ENCODE data around the gene CSMD2. TPM values are rescaled to one million over a fixed set of nuclear protein-coding genes. Genes with fewer than 3 reads are reported as not detected.

The CSMD2 gene
- total RNA-seq, 8 experiments from 2014 or later = 0.32 to 50.0 (median 1.2) TPM

- Histone ChIP-seq H3K4me1 (replicated peaks in 1 of 2) (no peaks in the 10 kb centered on the region), H3K27ac (no peak overlapping the region), H3K4me3 (no peak overlapping the region)
- 80 to 100% (median 91%) methylated on average over 1 to 2 of the region's 2 CpGs; no CpG with 5 or more reads in 4 of the 10 experiments for WGBS, 10 experiments
- no peak for ATAC-seq (replicated peaks in 6 of 8)
- in situ Hi-C loops (cut with MboI; ENCODE audit: low pct_unique_long_range_greater_than_20kb in 2 of 9, low sequenced_read_pairs in 9 of 9, unreplicated experiment in 9 of 9) = no loop called here
Measured at GRCh38 chr1:33946836-33947235, 218.2 kb downstream of the CSMD2 start.

GRCh38 chr1:33944846-33945245 lies 220.2 kb downstream of the CSMD2 start:
- Histone ChIP-seq H3K27ac (no peak overlapping the region), H3K4me1 (replicated peaks in 1 of 2) (no peaks in the 10 kb centered on the region), H3K4me3 (no peak overlapping the region)
- ATAC-seq (replicated peaks in 6 of 8) = no peak
- in situ Hi-C loops (cut with MboI; ENCODE audit: low pct_unique_long_range_greater_than_20kb in 2 of 9, low sequenced_read_pairs in 9 of 9, unreplicated experiment in 9 of 9) = no loop called here
- 50 to 89% (median 67%) methylated on average over 1 of the region's 1 CpG; no CpG with 5 or more reads in 3 of the 10 experiments for WGBS, 10 experiments

GRCh38 chr1:33943978-33944377 lies 221.1 kb downstream of the CSMD2 start:
- peak in 2 of 8 experiments; percentile 86 to 87 for ATAC-seq (replicated peaks in 6 of 8)
- 20 to 95% (median 70%) methylated on average over 1 to 3 of the region's 3 CpGs; no CpG with 5 or more reads in 1 of the 10 experiments for whole genome bisulfite sequencing, 10 experiments
- no peak overlapping the region for H3K4me3 ChIP-seq
- no peak overlapping the region for H3K27ac ChIP-seq
- in situ Hi-C loops (cut with MboI; ENCODE audit: low pct_unique_long_range_greater_than_20kb in 2 of 9, low sequenced_read_pairs in 9 of 9, unreplicated experiment in 9 of 9) = no loop called here
- no peaks in the 10 kb centered on the region for H3K4me1 ChIP-seq (replicated peaks in 1 of 2)

- H3K27ac ChIP-seq = no peak overlapping the region
- ATAC-seq (replicated peaks in 6 of 8) = peak in 3 of 8 experiments; percentile 97
- WGBS, 10 experiments = 0 to 85% (median 78%) methylated on average over 1 to 3 of the region's 3 CpGs; no CpG with 5 or more reads in 3 of the 10 experiments
- H3K4me1 ChIP-seq (replicated peaks in 1 of 2) = peaks cover 0 to 8% of the 10 kb centered on the region in 2 donors
- in situ Hi-C loops (cut with MboI; ENCODE audit: low pct_unique_long_range_greater_than_20kb in 2 of 9, low sequenced_read_pairs in 9 of 9, unreplicated experiment in 9 of 9) = no loop called here
- H3K4me3 ChIP-seq = no peak overlapping the region
Measured at GRCh38 chr1:33932871-33933270, 232.2 kb downstream of the CSMD2 start.

GRCh38 chr1:33931111-33931475 lies 233.9 kb downstream of the CSMD2 start:
- WGBS, 10 experiments = 51 to 100% (median 75%) methylated on average over 2 to 4 of the region's 4 CpGs; no CpG with 5 or more reads in 2 of the 10 experiments
- H3K4me3 ChIP-seq = no peak overlapping the region
- no peak for ATAC-seq (replicated peaks in 6 of 8)
- H3K4me1 ChIP-seq (replicated peaks in 1 of 2) = peaks cover 0 to 8% of the 10 kb centered on the region in 2 donors
- in situ Hi-C loops (cut with MboI; ENCODE audit: low pct_unique_long_range_greater_than_20kb in 2 of 9, low sequenced_read_pairs in 9 of 9, unreplicated experiment in 9 of 9) = no loop called here
- H3K27ac ChIP-seq = no peak overlapping the region

- peak in 6 of 8 experiments; percentile 7 to 91 (median 84) for ATAC-seq (replicated peaks in 6 of 8)
- Histone ChIP-seq H3K4me3 (no peak overlapping the region), H3K4me1 (replicated peaks in 1 of 2) (peaks cover 0 to 8% of the 10 kb centered on the region in 2 donors), H3K27ac (no peak overlapping the region)
- 26 to 83% (median 41%) methylated on average over 1 to 11 of the region's 11 CpGs; no CpG with 5 or more reads in 3 of the 10 experiments for WGBS, 10 experiments
- in situ Hi-C loops (cut with MboI; ENCODE audit: low pct_unique_long_range_greater_than_20kb in 2 of 9, low sequenced_read_pairs in 9 of 9, unreplicated experiment in 9 of 9) = no loop called here
Measured at GRCh38 chr1:33930346-33931110, 234.5 kb downstream of the CSMD2 start.

- peak in 1 of 8 experiments; percentile 62 for ATAC-seq (replicated peaks in 6 of 8)
- H3K4me1 ChIP-seq (replicated peaks in 1 of 2) = peaks cover 0 to 8% of the 10 kb centered on the region in 2 donors
- H3K4me3 ChIP-seq = no peak overlapping the region
- H3K27ac ChIP-seq = no peak overlapping the region
- in situ Hi-C loops (cut with MboI; ENCODE audit: low pct_unique_long_range_greater_than_20kb in 2 of 9, low sequenced_read_pairs in 9 of 9, unreplicated experiment in 9 of 9) = no loop called here
Measured at GRCh38 chr1:33928251-33928650, 236.8 kb downstream of the CSMD2 start.

- ATAC-seq (replicated peaks in 6 of 8) = no peak
- no peak overlapping the region for H3K27ac ChIP-seq
Measured at GRCh38 chr1:33927721-33928120, 237.3 kb downstream of the CSMD2 start.

GRCh38 chr1:33925586-33925985 lies 239.4 kb downstream of the CSMD2 start:
- WGBS, 10 experiments = 70 to 100% (median 85%) methylated on average over 2 to 8 of the region's 8 CpGs; no CpG with 5 or more reads in 1 of the 10 experiments
- in situ Hi-C loops (cut with MboI; ENCODE audit: low pct_unique_long_range_greater_than_20kb in 2 of 9, low sequenced_read_pairs in 9 of 9, unreplicated experiment in 9 of 9) = no loop called here
- Histone ChIP-seq H3K4me3 (no peak overlapping the region), H3K4me1 (replicated peaks in 1 of 2) (peaks cover 0 to 4% of the 10 kb centered on the region in 2 donors), H3K27ac (no peak overlapping the region)
- ATAC-seq (replicated peaks in 6 of 8) = peak in 5 of 8 experiments; percentile 38 to 70 (median 53)

More at GRCh38 chr1:33927721-33928120, 237.3 kb downstream of the CSMD2 start:
- in situ Hi-C loops (cut with MboI; ENCODE audit: low pct_unique_long_range_greater_than_20kb in 2 of 9, low sequenced_read_pairs in 9 of 9, unreplicated experiment in 9 of 9) = no loop called here
- 85 to 100% (median 100%) methylated on average over 1 to 2 of the region's 2 CpGs; no CpG with 5 or more reads in 5 of the 10 experiments for WGBS, 10 experiments
- Histone ChIP-seq H3K4me3 (no peak overlapping the region), H3K4me1 (replicated peaks in 1 of 2) (peaks cover 0 to 8% of the 10 kb centered on the region in 2 donors)

GRCh38 chr1:33921281-33921680 lies 243.7 kb downstream of the CSMD2 start:
- Histone ChIP-seq H3K27ac (no peak overlapping the region), H3K4me1 (replicated peaks in 1 of 2) (no peaks in the 10 kb centered on the region), H3K4me3 (no peak overlapping the region)
- no peak for ATAC-seq (replicated peaks in 6 of 8)
- 50 to 94% (median 74%) methylated on average over 1 to 5 of the region's 5 CpGs; no CpG with 5 or more reads in 6 of the 10 experiments for WGBS, 10 experiments
- in situ Hi-C loops (cut with MboI; ENCODE audit: low pct_unique_long_range_greater_than_20kb in 2 of 9, low sequenced_read_pairs in 9 of 9, unreplicated experiment in 9 of 9) = no loop called here

- 0 to 83% (median 55%) methylated on average over 1 of the region's 1 CpG; no CpG with 5 or more reads in 4 of the 10 experiments for WGBS, 10 experiments
- ATAC-seq (replicated peaks in 6 of 8) = peak in 7 of 8 experiments; percentile 15 to 87 (median 50)
- H3K27ac ChIP-seq = no peak overlapping the region
- H3K4me1 ChIP-seq (replicated peaks in 1 of 2) = no peaks in the 10 kb centered on the region
- no peak overlapping the region for H3K4me3 ChIP-seq
- in situ Hi-C loops (cut with MboI; ENCODE audit: low pct_unique_long_range_greater_than_20kb in 2 of 9, low sequenced_read_pairs in 9 of 9, unreplicated experiment in 9 of 9) = no loop called here
Measured at GRCh38 chr1:33918368-33918767, 246.7 kb downstream of the CSMD2 start.

GRCh38 chr1:33916786-33917185 lies 248.2 kb downstream of the CSMD2 start:
- ATAC-seq (replicated peaks in 6 of 8) = no peak
- Histone ChIP-seq H3K4me3 (no peak overlapping the region), H3K4me1 (replicated peaks in 1 of 2) (no peaks in the 10 kb centered on the region), H3K27ac (no peak overlapping the region)
- WGBS, 10 experiments = 20 to 100% (median 90%) methylated on average over 1 to 9 of the region's 11 CpGs; no CpG with 5 or more reads in 3 of the 10 experiments
- in situ Hi-C loops (cut with MboI; ENCODE audit: low pct_unique_long_range_greater_than_20kb in 2 of 9, low sequenced_read_pairs in 9 of 9, unreplicated experiment in 9 of 9) = no loop called here

GRCh38 chr1:33914531-33914930 lies 250.5 kb downstream of the CSMD2 start:
- H3K4me1 ChIP-seq (replicated peaks in 1 of 2) = no peaks in the 10 kb centered on the region
- in situ Hi-C loops (cut with MboI; ENCODE audit: low pct_unique_long_range_greater_than_20kb in 2 of 9, low sequenced_read_pairs in 9 of 9, unreplicated experiment in 9 of 9) = no loop called here
- H3K27ac ChIP-seq = no peak overlapping the region
- no peak overlapping the region for H3K4me3 ChIP-seq
- WGBS, 10 experiments = 17 to 100% (median 91%) methylated on average over 1 to 2 of the region's 2 CpGs; no CpG with 5 or more reads in 2 of the 10 experiments
- no peak for ATAC-seq (replicated peaks in 6 of 8)

Measured in motor neuron (in vitro differentiated cells).